HL-60 (cell line): ENCODE data around the gene PRDM16.

ENCODE experiments used
- GABPA ChIP-seq: IDR thresholded peaks from 2 replicates; pipeline ENCODE4 v1.6.1; 2012; ENCODE audit warnings: low read depth
- POLR2AphosphoS5 ChIP-seq: IDR thresholded peaks from 2 replicates; pipeline ENCODE4 v1.6.1; 2012; ENCODE audit warnings: low read depth
- TF ChIP-seq, protein P1 (sequence below): IDR thresholded peaks from one replicate; pipeline ENCODE4 v1.5.1; 2011; ENCODE audit warnings: low read length, control low read depth, inconsistent platforms; ENCODE audit not compliant: insufficient read depth
- TF ChIP-seq, protein P2 (sequence below): IDR thresholded peaks from 2 replicates; pipeline ENCODE4 v1.6.1; 2012; ENCODE audit warnings: low read depth; ENCODE audit not compliant: insufficient replicate concordance

DNA sequence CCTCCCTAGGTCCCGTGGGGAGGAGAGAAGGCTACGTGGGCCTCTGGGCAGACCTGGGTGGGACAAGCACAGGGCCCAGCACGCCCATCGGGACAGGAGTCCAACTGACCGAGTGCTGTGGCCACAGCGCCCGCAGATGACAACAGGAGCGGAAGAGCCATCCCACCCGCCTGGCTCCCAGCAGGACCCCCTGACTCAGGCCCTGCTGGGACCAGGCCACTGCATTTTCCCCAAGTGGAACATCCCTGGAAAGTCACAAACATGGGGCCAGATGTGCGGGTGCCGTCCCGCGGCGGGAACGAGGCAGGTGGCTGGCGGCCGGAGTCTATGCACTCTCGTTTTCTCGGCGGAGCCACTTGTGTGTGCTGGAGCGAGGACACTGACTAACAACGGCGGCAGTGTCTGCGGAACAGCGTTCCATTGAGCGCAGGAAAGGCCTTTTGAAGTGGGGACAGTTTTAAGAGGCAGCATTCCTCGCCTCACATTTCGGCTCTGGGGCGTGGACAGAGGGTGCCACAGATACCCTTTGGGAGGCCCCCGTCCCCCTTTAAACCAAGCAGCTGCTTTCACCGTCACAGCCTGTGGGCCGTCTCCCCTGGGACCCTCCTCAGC, 291.7 kb downstream of the PRDM16 start:
- TF ChIP-seq, protein P1, sequence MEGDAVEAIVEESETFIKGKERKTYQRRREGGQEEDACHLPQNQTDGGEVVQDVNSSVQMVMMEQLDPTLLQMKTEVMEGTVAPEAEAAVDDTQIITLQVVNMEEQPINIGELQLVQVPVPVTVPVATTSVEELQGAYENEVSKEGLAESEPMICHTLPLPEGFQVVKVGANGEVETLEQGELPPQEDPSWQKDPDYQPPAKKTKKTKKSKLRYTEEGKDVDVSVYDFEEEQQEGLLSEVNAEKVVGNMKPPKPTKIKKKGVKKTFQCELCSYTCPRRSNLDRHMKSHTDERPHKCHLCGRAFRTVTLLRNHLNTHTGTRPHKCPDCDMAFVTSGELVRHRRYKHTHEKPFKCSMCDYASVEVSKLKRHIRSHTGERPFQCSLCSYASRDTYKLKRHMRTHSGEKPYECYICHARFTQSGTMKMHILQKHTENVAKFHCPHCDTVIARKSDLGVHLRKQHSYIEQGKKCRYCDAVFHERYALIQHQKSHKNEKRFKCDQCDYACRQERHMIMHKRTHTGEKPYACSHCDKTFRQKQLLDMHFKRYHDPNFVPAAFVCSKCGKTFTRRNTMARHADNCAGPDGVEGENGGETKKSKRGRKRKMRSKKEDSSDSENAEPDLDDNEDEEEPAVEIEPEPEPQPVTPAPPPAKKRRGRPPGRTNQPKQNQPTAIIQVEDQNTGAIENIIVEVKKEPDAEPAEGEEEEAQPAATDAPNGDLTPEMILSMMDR = no peak
- TF ChIP-seq POLR2AphosphoS5 = no peak
- TF ChIP-seq, protein P2, sequence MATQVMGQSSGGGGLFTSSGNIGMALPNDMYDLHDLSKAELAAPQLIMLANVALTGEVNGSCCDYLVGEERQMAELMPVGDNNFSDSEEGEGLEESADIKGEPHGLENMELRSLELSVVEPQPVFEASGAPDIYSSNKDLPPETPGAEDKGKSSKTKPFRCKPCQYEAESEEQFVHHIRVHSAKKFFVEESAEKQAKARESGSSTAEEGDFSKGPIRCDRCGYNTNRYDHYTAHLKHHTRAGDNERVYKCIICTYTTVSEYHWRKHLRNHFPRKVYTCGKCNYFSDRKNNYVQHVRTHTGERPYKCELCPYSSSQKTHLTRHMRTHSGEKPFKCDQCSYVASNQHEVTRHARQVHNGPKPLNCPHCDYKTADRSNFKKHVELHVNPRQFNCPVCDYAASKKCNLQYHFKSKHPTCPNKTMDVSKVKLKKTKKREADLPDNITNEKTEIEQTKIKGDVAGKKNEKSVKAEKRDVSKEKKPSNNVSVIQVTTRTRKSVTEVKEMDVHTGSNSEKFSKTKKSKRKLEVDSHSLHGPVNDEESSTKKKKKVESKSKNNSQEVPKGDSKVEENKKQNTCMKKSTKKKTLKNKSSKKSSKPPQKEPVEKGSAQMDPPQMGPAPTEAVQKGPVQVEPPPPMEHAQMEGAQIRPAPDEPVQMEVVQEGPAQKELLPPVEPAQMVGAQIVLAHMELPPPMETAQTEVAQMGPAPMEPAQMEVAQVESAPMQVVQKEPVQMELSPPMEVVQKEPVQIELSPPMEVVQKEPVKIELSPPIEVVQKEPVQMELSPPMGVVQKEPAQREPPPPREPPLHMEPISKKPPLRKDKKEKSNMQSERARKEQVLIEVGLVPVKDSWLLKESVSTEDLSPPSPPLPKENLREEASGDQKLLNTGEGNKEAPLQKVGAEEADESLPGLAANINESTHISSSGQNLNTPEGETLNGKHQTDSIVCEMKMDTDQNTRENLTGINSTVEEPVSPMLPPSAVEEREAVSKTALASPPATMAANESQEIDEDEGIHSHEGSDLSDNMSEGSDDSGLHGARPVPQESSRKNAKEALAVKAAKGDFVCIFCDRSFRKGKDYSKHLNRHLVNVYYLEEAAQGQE = no peak
- TF ChIP-seq GABPA = no peak
